NCI-H2081 treated with DMSO at 0.1 percent for 48 hours (cell line): ENCODE measurements around the gene CHRNA9.
"Not testable (repeated sequence)": the region's sequence is repeated elsewhere in the genome, so short reads cannot be mapped to it uniquely, and the experiment has no call there.

Experiments used
- DNase-seq: peaks from one replicate; lab custom pipeline; 2025; lab: John Stamatoyannopoulos, UW

Gene CHRNA9, protein sequence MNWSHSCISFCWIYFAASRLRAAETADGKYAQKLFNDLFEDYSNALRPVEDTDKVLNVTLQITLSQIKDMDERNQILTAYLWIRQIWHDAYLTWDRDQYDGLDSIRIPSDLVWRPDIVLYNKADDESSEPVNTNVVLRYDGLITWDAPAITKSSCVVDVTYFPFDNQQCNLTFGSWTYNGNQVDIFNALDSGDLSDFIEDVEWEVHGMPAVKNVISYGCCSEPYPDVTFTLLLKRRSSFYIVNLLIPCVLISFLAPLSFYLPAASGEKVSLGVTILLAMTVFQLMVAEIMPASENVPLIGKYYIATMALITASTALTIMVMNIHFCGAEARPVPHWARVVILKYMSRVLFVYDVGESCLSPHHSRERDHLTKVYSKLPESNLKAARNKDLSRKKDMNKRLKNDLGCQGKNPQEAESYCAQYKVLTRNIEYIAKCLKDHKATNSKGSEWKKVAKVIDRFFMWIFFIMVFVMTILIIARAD

DNA sequence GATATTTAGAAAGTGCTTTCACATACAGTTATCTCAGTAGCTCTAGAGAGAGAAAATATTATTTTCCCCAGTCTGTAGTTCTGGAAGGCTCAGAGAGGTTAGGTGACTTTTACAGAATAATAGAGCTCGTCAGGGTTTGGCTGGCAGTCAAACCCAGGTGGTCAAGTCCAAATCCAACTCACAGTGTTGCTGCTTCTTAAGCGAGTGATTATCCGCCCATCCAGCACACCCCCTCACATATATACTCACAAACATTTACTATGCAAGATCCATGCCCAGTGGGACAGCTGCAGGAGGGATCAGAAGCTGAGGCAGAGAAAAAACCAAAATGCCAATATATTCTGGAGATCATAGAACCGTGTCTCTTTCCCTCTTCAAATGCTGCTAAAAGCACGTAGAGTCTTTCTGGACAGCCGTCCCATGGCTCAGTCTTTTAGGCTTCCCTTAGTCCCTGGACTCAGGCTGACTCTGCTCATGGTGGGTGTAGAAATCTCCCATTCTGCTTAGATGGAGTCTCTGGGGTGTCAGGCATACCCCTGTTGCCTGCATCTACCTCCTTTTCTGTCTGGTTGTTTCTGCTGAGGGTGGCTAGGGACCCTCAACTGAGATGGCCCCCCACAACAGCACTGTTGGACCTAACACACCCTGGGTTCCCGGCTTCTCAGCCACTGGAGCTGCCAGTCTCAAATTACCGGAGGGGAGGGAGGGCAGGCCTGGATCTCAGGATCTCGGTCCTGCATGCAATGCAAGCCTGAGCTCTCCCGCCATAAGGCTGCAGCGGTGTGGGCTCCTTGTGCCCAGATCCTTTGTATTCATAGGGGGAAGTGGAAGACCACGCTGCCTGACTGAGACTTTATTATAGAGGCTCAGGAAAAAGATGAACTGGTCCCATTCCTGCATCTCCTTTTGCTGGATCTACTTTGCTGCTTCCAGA is at the start of gene CHRNA9:
Gene CHRNA9 (plus strand): TSS at position 743 of the 934 bp plus-strand sequence. CDS start 135 bp downstream, at position 878.
- DNase-seq: no peak

- DNase-seq: peak; percentile 4
Observed at GRCh38 chr4:40285692-40286091, 49.4 kb upstream of the CHRNA9 start.

DNA sequence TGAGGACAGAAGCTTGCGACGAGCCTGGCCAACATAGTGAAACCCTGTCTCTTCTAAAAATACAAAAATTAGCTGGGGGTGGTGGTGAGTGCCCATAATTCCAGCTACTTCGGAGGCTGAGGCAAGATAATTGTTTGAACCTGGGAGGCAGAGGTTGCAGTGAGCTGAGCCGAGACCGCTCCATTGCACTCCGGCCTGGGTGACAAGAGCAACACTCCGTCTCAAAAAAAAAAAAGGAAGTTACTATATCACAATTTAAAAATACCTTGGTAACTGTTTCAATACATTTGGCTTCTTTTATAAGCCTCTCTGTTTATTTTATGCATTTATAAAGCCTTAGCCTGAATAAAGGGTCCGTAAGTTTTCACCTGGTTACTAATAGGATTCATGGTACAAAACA is 46.6 kb upstream of the CHRNA9 start:
- no peak for DNase-seq

GRCh38 chr4:40289366-40290188 is 45.6 kb upstream of the CHRNA9 start:
- DNase-seq: peak; percentile 15

DNA sequence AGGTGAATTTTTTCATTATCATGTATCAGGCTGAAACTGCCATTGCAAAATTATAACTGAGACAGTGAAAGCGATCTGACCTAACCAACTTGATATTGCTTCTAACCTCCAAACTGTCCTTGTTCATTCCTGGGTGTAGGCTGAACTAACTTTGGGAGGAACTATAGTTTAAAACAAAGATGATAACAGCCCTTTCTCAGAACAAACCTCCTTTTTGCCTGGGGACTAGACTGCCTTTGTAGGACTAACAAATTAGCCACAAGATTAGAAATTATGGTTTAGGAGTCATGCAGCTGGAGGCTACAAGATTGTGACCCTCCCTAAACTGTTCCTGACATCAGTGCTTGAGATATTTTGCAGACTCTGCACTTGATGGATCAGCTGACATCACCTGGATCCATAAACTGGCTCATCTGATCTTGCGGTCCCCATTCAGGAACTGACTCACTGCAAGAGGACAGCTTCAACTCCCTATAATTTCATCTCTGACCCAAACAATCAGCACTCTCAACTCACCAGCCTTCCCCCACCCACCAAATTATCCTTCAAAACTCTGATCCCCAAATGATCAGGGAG is 44.4 kb upstream of the CHRNA9 start:
- DNase-seq: not testable (repeated sequence)

DNA sequence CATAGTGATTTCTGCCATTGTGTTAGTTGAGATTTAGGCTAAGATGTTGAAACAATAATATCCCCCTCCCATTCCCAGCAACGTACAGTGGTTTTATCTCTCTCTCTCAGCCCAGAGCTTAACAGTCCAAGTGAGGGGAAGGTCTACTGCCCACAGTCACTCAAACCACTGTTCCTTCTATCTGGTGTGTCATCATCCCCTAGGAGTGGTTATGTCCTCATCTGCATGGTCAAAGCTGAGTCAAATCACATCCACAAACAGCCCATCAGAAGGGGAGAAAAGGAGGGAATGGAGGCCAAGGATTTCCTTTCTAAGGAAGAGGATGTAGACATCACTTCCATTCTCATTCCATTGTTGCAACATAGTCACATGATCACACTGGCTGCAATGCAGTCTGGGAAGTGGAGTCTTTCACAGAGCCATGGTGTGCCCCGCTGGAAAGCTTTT is 42.8 kb upstream of the CHRNA9 start:
- DNase-seq: no peak

DNA sequence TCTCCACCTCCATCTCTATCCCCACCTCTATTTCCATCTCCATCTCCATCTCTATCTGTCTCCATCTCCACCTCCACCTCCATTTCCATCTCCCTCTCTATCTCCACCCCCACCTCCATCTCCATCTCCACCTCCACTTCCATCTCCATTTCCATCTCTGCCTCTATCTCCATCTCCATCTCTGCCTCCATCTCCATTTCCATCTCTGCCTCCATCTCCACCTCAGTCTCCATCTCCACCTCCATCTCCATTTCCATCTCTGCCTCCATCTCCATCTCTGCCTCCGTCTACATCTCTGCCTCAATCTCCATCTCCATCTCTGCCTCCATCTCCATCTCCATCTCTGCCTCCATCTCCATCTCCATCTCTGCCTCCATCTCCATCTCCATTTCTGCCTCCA is 40.8 kb upstream of the CHRNA9 start:
- no peak for DNase-seq

DNA sequence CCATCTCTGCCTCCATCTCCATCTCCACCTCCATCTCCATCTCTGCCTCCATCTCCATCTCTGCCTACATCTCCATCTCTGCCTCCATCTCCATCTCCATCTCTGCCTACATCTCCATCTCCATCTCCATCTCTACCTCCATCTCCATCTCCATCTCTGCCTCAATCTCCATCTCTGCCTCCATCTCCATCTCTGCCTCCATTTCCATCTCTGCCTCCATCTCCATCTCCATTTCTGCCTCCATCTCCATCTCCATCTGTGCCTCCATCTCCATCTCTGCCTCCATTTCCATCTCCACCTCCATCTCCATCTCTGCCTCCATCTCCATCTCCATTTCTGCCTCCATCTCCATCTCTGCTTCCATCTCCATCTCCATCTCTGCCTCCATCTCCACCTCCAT is 40.1 kb upstream of the CHRNA9 start:
- DNase-seq: not testable (repeated sequence)

- no peak for DNase-seq
Observed at GRCh38 chr4:40295572-40295971, 39.6 kb upstream of the CHRNA9 start.

- no peak for DNase-seq
Observed at GRCh38 chr4:40299126-40299525, 36.0 kb upstream of the CHRNA9 start.

DNA sequence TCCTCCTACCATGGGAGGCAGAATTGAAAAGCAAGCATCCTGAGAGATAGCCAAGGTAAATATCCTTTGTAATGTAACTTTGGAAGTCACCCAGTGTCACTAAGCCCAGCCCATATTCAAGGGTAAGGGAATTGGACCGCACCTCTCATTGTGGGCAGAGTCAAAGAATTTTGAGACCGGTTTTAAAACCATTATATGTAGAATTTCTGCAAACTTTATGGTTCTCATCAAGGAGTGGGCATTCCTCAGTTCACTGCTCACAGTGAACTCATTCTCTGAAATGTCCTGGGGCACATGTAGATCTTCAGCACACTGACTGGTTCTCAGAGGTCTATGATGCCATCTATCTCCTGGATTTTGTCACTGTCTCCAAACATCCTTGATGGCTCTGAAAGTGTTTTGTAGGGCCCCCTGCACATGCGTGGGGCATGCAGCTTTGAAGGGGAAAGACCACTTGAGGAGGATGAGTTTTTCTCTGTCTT is 35.3 kb upstream of the CHRNA9 start:
- DNase-seq: no peak

DNA sequence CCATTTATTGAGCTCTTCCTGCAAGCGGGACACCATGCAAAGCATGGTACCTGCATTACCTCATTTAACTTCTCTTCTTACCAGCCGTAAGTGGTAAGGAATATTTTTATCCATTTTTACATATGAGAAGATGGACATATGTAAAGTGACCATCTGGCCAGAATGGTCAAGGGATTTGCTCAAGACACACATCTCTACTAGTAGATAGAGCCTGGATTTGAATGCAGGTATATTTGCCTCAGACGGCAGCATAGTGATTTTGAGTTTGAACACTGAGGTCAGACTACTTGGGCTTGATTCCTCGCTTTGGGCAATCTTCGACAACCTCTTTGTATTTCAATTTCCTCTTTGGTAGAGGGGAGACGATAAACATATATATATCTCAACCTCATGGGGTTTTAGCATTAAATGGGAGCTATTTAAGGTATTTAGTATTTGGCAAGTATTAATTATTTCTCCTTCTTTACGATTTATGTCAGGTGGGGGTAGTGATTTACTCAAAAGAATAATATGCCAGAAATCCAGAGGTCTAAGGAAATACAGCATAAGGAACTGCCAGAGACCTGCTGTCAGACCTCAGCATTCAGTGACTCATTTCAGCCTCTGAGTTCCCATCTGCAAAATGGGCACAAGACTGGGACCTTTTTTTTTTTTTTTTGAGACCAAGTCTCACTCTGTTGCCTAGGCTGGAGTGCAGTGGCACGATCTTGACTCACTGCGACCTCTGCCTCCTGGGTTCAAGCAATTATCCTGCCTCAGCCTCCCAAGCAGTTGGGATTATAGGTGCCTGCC is 34.6 kb upstream of the CHRNA9 start:
- no peak for DNase-seq

- no peak for DNase-seq
Observed at GRCh38 chr4:40301603-40302002, 33.5 kb upstream of the CHRNA9 start.

DNA sequence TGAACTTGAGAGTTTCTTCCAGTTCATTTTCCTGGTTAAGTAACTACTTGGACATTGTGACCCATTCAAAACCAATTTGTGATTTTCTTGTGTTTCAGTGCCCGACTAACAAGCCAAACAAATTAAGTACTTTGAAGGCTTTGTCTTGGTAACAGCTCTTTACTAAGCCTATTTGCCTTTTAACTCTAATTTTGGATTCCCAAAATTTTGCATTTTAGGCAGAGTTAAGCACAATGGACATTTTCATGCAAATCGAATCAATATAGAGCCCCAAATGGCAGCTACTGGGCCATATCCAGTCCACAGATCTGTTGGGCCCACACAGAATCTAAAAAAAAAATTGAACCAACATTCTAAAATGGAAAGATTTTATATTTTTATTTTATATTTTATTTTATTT is 31.4 kb upstream of the CHRNA9 start:
- no peak for DNase-seq

GRCh38 chr4:40305328-40306170 is 29.6 kb upstream of the CHRNA9 start:
- DNase-seq: no peak

- no peak for DNase-seq
Observed at GRCh38 chr4:40306226-40306625, 28.9 kb upstream of the CHRNA9 start.

- DNase-seq: no peak
Observed at GRCh38 chr4:40306976-40307375, 28.2 kb upstream of the CHRNA9 start.

DNA sequence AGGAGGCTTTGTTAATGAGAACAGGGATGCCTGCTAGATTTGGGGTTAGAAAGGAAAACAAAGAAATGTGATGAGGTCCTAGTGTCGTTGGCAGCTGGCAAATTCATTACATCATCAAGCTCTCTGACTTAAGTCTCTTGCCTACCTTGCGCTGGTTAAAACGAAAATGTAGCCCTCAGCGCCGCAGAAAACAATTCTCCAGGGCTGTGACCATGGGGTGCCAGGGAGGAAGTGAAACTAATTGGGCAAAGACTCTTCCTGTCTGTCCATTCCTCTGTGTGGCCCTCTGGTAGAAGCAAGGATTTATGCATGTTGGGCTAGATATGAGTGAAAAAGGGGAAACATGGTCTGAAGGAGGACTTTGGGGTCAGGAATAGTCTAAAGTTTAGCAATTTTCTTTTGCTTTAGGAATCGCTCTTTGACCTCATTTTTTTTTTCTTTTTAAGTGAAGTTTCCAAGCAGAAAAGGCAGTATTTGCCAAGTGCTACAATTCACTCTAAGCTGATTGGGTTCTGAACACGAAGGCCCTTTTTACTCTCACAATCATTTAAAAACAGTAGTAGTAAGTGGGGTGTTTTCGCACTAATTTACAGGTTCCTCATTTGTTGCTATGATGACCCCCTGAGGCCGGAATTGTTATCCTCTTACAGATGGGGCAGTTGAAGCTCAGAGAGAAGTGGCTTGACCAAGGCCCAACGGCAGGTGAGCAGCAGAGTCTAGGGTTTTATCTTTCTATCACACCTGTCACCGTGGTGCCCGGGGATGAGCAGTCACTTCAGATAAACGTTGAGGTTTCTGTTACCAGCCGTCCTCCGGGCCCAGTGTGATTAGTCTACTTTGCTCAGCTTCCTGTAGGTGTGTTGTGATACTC is 27.3 kb upstream of the CHRNA9 start:
- no peak for DNase-seq
